ENCODE results near the gene EFNB2.

Gene EFNB2

DNA sequence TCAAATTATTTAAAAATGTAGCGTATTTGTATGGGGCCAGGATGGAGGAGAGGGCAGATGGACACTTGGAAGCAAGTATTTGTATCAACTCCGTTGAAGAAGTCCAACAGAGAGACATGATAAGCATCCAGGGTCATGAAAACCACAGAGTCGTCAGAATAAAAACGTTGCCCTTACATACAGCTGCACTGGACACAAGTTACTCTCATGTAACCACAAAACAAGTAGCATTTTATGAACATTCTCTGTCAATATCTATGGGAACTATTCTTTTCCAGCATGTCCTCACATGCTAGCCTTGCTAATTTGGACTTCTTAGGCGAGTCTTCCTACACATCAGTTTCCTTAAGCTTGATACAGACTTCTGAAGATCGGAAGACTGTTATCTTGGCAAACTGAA is 35.0 kb downstream of the EFNB2 start:
- no peak for DNase-seq (ENCODE audit: low read depth in 3 of 3)

DNA sequence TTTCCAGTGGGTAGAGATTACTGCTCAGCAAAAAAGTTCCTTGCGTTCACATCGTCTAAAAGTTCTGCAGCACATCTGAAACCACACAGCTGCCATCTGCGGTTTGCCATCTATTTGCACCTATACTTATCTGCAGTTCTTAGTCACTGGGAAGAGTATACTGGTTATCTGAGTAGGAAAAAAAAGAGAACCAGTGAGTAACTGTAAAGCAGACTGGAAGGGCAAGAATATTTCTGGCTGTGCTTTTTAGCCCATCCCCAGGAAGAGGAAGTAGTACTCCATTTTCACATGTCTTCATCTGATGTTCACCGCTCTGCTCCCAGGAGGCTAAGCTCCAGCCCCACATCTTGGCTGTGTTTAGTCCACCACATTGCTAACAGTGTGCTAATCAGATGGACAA is 35.6 kb downstream of the EFNB2 start:
- no peak for DNase-seq (ENCODE audit: low read depth in 3 of 3)

DNA sequence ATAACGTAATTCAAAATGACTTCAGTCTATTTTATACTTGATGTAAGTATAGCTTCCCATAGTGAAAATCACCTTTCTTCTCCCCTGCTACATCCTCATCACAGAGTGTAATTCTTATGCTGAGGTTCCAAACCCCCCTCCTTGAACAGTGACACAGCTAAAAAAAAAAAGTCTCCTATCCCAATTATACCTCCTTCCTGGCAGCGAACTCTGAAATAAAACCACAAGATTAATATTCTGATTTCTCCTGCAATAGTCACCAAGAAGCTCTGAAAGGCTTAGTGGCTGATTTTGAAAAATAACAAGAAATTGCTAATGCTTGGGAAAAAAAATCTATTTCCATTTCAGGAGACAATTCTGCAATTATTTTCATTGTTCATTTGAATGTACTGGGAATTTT is 36.3 kb downstream of the EFNB2 start:
- DNase-seq (ENCODE audit: low read depth in 3 of 3) = no peak

DNA sequence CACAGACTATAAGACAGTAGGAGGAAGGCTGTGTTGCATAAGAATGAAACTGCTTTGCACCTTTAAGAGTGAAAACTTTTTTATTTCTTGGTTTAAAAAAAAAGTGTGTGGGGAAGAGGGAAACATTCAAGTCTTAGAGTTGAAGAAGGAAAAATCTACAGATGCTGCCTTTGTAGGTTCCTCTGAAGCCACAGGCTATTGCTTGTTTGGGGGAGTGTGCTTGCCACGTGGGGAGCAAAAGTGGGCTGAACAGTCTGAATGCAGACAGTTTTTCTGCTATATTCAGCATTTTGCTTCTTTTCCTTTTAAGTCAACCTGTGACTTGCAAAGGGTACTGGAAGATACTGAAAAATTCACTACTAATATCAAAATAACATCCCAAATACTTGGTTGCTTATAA is 36.9 kb downstream of the EFNB2 start:
- no peak for DNase-seq (ENCODE audit: low read depth in 3 of 3)

DNA sequence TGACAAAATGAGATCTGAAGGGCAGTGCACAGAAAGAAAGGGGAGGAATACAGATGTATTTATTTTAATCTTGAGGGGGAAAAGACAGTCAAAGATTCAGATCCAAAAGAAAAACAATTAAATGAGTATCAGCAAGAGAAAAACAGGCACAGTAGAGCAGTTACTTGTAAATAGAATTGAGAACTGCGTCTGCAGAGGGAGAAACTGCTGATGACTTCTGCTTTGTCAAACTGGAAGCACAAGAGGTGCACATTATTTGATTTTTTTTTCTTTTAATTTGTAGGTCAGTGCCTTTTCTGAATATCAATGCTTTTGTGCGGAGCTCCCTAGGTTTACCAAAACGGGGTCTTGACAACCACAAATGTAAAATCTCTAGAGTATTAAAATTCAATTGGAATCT is 37.3 kb downstream of the EFNB2 start:
- no peak for DNase-seq (ENCODE audit: low read depth in 3 of 3)

DNA sequence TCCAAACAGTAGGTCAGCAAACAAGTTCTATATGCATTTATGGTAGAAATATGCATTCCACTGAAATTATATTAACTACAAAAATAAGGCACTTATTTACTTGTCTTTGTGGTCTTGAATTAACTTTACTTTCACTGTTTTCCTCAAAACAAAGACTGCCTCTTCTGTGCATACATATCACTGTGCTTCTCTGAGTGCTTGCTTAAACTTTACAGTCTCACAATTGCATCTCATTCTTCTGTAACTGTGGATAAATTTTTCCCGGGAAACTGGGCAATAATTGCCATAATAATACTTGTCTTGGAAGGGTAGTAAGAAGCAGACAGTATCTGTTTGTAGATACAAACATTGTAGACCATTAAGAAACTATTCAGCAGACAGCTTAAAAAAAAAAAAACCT is 38.4 kb downstream of the EFNB2 start:
- DNase-seq (ENCODE audit: low read depth in 3 of 3) = no peak

DNA sequence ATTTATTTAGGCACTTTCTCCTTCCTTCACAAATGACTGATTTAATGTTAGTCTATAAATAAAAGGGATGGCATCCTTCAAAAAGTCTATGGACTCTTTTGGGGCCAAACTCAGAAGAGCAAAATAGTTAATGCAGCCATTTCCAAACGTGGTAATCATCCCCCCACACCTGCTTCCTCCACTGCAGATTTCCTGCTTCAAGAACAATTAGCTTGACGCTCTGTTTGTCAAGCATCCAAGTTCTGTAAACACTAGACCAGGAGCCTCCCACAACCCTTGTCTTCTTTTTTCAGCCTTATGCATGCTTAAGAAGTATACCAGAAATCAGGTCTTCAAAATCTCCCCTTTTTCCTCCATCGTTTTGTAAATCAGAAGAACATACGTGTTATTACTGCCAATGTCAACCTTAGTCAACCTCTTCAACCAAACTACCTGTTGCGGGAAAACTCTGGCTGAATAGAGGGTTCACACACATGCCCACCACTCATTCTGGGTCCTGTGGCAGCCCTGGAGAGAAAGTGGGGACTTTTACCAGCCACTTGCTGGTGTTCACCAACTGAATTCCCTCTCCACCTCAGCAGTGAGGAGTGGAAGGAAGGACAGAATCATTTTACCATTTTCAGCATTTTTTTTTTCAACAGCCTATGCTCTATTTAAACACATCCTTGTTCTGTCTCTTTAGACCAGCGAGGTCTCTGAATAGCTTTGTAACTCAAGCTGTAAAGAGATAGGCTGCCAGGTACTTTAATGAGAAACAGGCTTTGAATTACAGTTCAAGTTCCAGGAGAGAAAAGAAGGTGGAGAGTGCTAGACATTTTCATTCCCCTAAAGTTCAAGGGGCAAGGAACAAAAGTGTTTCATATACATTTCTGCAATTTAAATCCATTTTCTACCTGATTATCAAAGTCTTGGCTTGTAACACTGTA is 39.1 kb downstream of the EFNB2 start:
- DNase-seq (ENCODE audit: low read depth in 3 of 3) = no peak

DNA sequence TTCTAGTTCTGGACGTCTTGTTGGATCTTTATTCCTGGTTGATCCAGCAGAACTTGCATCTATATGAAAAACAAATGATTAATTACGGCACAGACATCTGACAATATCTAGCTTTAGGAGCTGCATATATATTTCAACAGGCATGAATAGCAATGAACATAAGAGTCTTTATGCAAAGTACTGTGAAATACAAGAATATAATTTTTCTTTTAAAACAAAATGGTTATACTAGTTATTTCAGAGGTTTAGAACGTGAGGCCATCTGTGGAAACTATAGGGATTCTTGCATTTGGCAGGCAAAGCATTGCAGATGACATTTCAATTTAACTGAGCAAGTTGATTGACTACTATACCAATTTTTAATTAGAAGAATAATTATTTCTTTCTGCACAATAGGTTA is 40.5 kb downstream of the EFNB2 start:
- no peak for DNase-seq (ENCODE audit: low read depth in 3 of 3)

DNA sequence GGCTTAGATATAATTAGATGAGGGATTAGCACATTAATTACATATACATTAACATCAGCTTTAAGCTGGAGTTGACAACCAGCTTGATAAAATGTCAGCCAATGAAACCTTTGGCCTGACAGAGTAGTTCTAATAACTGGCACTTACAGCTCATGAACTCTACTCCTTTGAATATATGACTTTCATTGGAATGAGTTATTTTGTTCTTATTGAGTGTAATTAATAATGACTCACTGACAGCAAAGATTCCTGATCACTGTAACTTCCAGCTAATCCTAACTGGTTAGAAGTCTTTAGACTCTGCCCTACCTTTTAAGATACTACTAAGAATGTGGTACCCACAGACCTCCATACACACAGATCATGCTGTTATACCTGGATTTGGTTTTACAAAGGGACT is 41.0 kb downstream of the EFNB2 start:
- no peak for DNase-seq (ENCODE audit: low read depth in 3 of 3)

DNA sequence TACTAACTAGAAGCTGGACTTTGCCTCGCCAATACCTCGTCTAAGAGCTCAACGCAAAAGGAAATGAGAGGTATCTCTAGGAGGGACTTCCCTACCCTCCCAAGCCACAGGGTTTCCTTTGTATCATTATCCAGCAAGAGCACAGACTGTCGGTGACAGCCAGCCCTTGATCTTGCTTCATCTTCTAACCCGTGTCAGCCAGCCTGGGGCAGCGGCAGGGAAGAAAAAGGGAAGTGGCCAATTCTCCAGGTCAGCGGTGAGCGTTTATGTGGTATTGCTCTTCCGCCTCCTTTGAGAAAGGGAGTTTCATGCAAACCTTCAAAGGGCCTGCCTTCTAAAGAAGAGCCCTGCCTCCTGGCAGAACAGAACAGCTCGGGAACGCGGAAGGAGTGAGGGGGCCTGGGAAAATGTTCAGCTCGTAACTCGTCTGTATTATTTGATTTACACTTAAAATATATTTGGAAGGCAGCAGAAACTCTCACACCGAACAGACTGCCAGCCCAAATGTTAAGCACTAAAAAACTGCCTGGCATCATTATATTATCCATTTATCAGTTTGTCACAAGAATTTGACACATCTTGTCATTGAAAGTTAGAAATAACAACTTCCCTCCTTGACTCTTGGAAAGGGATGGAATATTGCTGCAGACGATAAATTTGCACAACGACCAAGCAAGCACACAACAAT is 41.8 kb downstream of the EFNB2 start:
- DNase-seq (ENCODE audit: low read depth in 3 of 3) = no peak

DNA sequence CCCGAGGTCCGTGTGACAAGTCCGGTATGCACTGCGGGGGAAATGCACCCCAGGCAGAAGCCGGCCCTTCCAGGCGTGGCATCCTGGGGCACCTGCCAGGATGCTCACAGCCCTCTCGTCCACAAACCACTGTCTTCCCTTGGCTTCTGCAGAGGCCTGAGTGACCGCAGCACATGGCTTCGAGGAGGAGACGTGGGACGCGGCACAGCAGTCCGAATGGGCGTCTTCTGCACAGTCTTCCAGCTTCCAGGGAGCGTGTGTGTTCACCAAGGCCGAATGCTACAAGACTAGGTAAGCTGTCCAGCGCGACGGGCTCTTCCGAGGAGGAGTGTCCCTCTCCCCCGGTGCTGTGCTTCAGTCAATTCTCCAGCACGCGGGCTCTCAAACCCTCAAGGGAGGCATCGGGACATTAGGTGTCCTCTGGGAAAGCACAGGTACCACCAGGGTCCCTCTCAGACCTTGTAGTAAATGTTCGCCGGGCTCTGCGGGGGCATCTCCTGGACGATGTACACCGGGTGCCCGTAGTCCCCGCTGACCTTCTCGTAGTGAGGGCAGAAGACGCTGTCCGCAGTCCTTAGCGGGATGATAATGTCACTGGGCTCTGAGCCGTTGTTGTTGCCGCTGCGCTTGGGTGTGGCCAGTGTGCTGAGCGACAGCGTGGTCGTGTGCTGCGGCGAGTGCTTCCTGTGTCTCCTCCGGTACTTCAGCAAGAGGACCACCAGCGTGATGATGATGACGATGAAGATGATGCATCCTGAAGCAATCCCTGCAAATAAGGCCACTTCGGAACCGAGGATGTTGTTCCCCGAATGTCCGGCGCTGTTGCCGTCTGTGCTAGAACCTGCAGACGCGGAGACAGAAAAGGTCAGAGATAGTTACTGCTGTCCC is 42.6 kb downstream of the EFNB2 start:
- no peak for DNase-seq (ENCODE audit: low read depth in 3 of 3)

DNA sequence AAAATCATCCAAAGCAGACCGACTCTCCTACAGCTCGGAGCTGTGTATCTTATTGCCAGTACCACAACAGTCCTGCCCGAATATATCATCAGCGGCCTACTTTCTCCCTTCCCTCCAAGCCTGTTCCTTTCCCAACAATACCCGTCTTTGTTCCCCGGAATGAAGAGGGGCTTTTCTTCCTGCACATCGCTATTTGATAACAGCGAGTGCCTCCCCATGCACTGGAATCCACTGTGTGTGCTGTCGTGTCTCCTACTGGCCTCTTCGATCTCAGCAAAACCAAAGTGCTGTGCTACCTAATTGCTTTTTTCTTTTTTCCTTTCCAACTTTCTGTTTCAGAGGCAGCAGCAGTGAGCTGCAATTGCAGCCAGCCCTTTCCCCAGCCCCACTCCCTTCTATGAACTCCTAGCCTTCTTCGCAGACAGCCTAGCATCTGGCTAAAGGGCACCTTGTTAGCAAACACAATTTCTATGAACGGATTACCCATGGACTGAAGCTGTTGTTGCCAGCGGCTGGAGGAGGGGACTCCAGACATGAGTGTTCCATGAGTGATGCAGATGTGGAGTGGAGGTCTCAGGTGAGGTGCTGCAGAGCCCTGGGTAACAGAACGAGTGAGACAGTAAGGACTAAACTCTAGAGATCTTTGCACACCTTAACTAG is 43.4 kb downstream of the EFNB2 start:
- no peak for DNase-seq (ENCODE audit: low read depth in 3 of 3)

DNA sequence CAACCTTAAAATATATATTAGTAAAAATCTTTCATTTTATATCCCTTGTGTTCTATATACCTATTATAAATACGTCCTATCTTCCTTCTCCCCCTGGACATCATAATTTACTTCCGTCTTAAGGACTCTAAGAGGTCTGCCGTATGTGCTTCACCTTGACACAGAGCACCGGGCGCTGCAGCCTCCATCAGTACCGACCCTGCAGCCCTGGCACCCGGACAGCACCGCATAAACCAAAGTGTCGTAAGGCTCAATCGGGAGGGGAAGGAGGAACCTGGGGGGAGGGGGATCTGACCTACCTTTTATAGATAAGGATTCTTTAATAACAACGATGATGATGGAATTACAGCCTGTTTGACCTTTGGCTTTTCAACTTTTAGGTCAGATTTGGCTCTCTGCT is 44.0 kb downstream of the EFNB2 start:
- DNase-seq (ENCODE audit: low read depth in 3 of 3) = no peak

DNA sequence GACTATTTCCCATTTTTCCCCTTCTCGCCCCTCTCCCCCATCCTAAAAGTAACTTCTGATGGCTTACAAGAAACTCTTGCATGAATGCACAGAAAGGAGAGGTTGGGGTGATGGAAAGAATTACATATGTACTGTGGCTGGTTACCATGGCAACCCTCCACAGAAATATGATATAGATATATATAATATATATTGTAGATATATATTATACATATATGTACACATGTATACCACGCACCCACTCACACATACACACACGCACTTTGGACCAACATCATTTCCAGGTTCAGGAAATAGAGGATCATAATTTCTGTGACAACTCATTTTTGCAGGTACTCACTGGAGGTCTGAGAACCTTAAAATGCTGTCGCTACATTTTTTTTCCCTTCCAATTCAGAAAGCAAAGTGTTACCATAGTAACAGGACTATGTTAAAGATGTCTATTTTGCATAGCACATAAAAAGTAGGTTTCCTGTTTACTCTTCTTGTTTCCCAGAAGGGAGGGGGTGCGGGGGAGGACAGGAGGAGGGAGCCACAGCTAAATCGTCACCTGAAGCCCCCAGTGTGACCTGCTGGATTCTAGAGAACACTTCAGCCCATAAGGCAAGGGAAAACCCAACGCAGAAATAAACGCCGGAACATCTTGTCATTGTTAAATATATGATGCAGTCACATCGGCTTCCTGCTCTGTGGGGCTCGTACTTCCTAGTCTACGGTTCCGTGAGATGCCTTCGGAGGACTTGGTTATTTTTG is 44.7 kb downstream of the EFNB2 start:
- DNase-seq (ENCODE audit: low read depth in 3 of 3) = no peak

DNA sequence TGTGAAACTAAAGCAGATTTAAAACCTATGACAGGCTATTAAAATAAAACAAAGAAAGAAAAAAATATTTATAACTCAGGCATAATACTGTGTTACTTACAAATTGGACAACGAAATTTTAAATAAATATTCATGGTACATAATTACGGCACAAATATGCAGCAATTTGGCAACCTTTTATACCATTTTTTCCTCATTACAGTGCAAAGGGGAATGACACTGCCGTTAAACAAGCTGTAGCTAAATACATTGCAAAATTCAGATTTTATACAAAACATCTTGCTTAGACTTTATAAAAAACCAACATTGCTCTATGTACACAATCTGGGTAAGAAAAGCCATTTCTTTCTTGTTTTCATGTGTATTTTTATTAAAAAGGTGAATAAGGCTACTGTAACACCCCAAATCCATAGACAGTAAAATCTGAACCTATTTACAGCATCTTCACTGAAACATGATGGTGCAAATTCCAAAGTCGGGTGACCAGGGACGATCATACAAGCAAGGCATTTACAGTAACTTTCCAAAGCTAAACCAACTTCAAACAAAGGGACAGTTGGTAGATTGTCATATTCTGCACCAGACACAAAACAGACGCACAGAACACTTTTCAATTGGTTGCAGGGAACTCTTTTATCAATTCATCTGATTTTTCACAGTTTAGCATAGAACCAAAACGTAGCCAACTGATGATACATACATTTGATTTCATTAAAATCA is 45.5 kb downstream of the EFNB2 start:
- DNase-seq (ENCODE audit: low read depth in 3 of 3) = no peak

DNA sequence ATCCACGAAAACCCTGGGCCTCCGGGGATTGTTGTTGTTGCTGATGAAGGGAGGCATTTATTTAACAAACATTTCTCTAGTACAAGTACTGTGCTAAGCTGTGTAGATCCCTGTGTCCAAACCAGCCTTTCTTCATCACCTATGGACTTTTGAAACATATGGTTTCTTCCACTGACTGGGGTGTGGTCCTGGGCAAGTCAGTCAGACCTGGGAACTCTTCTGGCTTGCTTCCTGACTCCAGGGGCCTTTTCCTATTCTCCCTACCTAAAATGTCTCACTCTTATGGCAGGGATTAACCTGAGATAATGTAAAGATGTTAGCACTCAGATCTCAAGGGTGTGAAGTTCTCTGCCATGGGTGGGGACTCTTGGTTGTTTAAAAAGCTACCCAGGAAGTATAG is 46.8 kb downstream of the EFNB2 start:
- DNase-seq (ENCODE audit: low read depth in 3 of 3) = no peak

DNA sequence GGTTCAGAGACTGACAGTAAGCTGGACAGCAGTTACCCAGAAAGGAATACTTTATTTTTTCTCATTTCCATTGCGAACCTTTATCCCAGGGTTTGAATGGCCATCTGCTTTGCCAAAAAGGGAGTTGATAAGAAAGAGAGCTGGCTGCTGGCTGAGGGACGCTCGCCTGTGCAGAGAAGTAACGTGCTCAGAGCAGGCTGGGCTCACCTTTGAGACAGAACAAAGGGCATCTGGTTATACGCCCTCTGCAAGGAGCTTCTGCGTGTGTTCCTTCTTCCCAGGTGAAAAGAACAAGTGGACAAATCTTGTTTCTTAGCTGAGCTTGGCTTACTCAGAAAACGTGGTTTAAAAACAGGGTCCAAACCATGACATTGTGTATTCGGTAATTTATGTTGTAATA is 47.4 kb downstream of the EFNB2 start:
- no peak for DNase-seq (ENCODE audit: low read depth in 3 of 3)

DNA sequence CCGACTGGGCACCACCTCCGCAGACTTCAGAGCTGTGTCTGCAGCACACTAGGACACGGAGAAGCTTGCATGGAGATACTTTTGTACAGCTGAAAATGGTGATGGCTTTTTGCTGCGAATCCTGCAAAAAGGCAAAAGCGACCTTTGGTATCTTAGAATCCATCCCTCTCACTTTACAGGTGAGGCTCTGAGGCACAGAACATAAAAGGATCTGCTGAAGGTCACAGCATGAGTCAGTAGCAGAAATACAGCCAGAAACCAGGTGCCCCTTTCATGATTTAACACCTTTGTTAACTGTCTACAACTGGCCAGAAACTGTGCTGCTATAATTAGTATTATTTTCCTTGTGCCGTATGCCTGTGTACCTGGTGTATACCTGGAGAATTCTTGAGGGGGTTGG is 48.3 kb downstream of the EFNB2 start:
- DNase-seq (ENCODE audit: low read depth in 3 of 3) = no peak

DNA sequence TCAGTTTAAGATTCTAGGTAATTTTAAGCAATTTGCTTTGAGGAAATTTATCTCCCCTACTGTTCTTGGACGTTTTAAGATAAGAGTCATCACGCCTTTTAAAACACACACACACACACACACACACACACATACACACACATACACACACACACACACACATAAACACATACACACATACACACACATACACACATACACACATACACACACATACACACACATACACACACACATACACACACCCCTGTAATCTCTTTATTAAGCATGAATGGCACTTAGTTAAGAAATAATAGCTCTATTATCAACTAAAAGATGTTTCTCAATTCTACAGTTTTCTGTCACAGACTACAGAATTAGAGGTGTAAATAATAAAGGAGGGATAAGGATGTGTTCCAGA is 49.2 kb downstream of the EFNB2 start:
- no peak for DNase-seq (ENCODE audit: low read depth in 3 of 3)

DNA sequence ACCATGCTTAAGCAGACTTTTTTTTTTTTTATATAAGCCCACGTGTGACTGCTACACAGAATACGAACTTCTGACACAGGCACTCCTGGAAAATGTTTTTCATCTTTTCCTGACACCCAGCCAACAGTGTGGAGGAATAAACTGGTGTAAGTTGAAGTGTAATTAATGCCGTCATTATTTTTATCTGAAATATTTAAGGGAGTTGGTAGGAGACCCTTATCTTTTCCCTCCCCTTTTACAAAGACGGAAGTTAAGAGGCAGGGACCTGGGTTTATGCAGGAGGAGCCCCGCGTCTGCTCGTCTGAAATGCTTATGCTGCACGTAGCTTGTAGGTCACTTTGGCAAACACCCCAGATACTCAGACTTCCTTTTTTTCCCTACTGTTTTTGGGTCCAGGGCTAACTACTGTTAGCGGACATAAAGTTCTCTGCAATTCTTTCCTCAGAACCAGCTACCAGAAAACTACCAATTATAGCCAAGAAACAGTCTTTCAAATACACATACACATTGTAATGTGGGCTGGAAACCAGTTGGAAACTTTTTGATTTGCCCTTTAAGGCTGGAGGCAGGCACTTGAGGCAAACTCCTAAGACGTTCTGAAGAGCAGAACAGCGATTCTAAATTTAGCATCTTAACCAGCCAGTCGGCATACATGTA is 50.8 kb downstream of the EFNB2 start:
- DNase-seq (ENCODE audit: low read depth in 3 of 3) = no peak

Data from stimulated activated CD4-positive, alpha-beta T cell treated with anti-CD3 and anti-CD28 coated beads, TNF-alpha, amount 100 ng/mL, for 24 hours (primary cell).